SKM-1 treated with dmso at 0.1 percent for 144 hours (cell line): ENCODE measurements around the gene SPATS2L.

ENCODE experiments used
- DNase-seq: peaks from one replicate; lab custom pipeline; 2025; ENCODE audit not compliant: unreplicated experiment; lab: John Stamatoyannopoulos, UW

Gene SPATS2L

GRCh38 chr2:200297100-200297499 lies 9.4 kb upstream of the SPATS2L start:
- no peak for DNase-seq

- no peak for DNase-seq
Measured at GRCh38 chr2:200297989-200298388, 8.5 kb upstream of the SPATS2L start.

GRCh38 chr2:200298816-200299215 lies 7.7 kb upstream of the SPATS2L start:
- no peak for DNase-seq

GRCh38 chr2:200300065-200300464 lies 6.4 kb upstream of the SPATS2L start:
- no peak for DNase-seq

- no peak for DNase-seq
Measured at GRCh38 chr2:200300638-200301314, 5.7 kb upstream of the SPATS2L start.

- no peak for DNase-seq
Measured at GRCh38 chr2:200301953-200302858, 4.3 kb upstream of the SPATS2L start.

GRCh38 chr2:200302940-200303727 lies 3.4 kb upstream of the SPATS2L start:
- DNase-seq: no peak

- peak; percentile 45 for DNase-seq
Measured at GRCh38 chr2:200305797-200306195, 697 bp upstream of the SPATS2L start.

GRCh38 chr2:200306931-200307723 lies 634 bp downstream of the SPATS2L start:
- peak; percentile 17 for DNase-seq

- DNase-seq: no peak
Measured at GRCh38 chr2:200307724-200308545, 1.4 kb downstream of the SPATS2L start.

- DNase-seq: no peak
Measured at GRCh38 chr2:200308546-200309295, 2.2 kb downstream of the SPATS2L start.

- no peak for DNase-seq
Measured at GRCh38 chr2:200309296-200310049, 3.0 kb downstream of the SPATS2L start.

- no peak for DNase-seq
Measured at GRCh38 chr2:200310545-200310971, 4.1 kb downstream of the SPATS2L start.

GRCh38 chr2:200311139-200311538 lies 4.6 kb downstream of the SPATS2L start:
- no peak for DNase-seq

- no peak for DNase-seq
Measured at GRCh38 chr2:200314976-200315567, 8.6 kb downstream of the SPATS2L start.

GRCh38 chr2:200317975-200318374 lies 11.5 kb downstream of the SPATS2L start:
- DNase-seq: no peak

GRCh38 chr2:200318940-200319435 lies 12.5 kb downstream of the SPATS2L start:
- DNase-seq: no peak
